Effector memory CD8-positive, alpha-beta T cell (primary cell): ENCODE data around the gene VWA1.

Source experiments
- ATAC-seq: fragments of 150-1000 bp; cut with Tn5 transposase; replicated peaks from 2 replicates; pipeline ENCODE4 v1.10.0; 2021; ENCODE audit warnings: mild to moderate bottlenecking, moderate library complexity
- DNase-seq, 3 experiments: peaks; one replicate each; pipeline ENCODE4 v3.0.0; 2021
- H3K27ac Mint-ChIP-seq, 2 donors: one replicate each; pipeline ENCODE4 v1.8.0; 2022; ENCODE audit warnings: mild to moderate bottlenecking in 2 of 2, mixed read lengths in 2 of 2, moderate library complexity in 2 of 2
- H3K27me3 Mint-ChIP-seq, 2 donors: one replicate each; pipeline ENCODE4 v1.8.0; 2022; ENCODE audit warnings: mixed read lengths in 2 of 2
- H3K36me3 Mint-ChIP-seq: one replicate; pipeline ENCODE4 v1.8.0; 2022; ENCODE audit warnings: mild to moderate bottlenecking, moderate library complexity, mixed read lengths; ENCODE audit not compliant: insufficient read depth
- H3K4me1 Mint-ChIP-seq, 2 donors: one replicate each; pipeline ENCODE4 v1.8.0; 2022; ENCODE audit warnings: low read depth in 2 of 2, mixed read lengths in 2 of 2
- H3K4me3 Mint-ChIP-seq, 2 donors: one replicate each; pipeline ENCODE4 v1.8.0; 2022; ENCODE audit warnings: mild to moderate bottlenecking in 2 of 2, mixed read lengths in 2 of 2, moderate library complexity in 2 of 2
- H3K9me3 Mint-ChIP-seq, 2 donors: one replicate each; pipeline ENCODE4 v1.8.0; 2022; ENCODE audit warnings: mixed read lengths in 2 of 2

The VWA1 gene

GRCh38 chr1:1430992-1431844, 4.3 kb upstream of the VWA1 start:
- DNase-seq (no peak), ATAC-seq (no peak)
- Mint-ChIP-seq H3K36me3 (no peaks in the 10 kb centered on the region), H3K27me3 (peaks cover 22 to 74% of the 10 kb centered on the region in 2 donors), H3K4me3 (no peak overlapping the region), H3K27ac (peak overlapping the region in 1 of 2 donors; percentile 29), H3K4me1 (peaks cover 0 to 7% of the 10 kb centered on the region in 2 donors), H3K9me3 (no peaks in the 10 kb centered on the region)

- Mint-ChIP-seq H3K27me3 (peaks cover 21 to 73% of the 10 kb centered on the region in 2 donors), H3K9me3 (no peaks in the 10 kb centered on the region), H3K4me1 (peaks cover 0 to 5% of the 10 kb centered on the region in 2 donors), H3K4me3 (no peak overlapping the region), H3K36me3 (no peaks in the 10 kb centered on the region), H3K27ac (no peak overlapping the region)
- ATAC-seq (no peak), DNase-seq (no peak)
These were observed 3.6 kb upstream of the VWA1 start for GRCh38 chr1:1431845-1432273.

- no peaks in the 10 kb centered on the region for H3K36me3 Mint-ChIP-seq
- no peak overlapping the region for H3K4me3 Mint-ChIP-seq
- H3K9me3 Mint-ChIP-seq = no peaks in the 10 kb centered on the region
- DNase-seq (no peak), ATAC-seq (no peak)
- H3K27me3 Mint-ChIP-seq = peaks cover 21 to 73% of the 10 kb centered on the region in 2 donors
- no peak overlapping the region for H3K27ac Mint-ChIP-seq
- peaks cover 0 to 5% of the 10 kb centered on the region in 2 donors for H3K4me1 Mint-ChIP-seq
These were observed 3.1 kb upstream of the VWA1 start for GRCh38 chr1:1432274-1432950.

- H3K4me3 Mint-ChIP-seq = no peak overlapping the region
These were observed 2.3 kb upstream of the VWA1 start for GRCh38 chr1:1432951-1433803.

GRCh38 chr1:1433804-1434130, 1.7 kb upstream of the VWA1 start:
- DNase-seq (no peak), ATAC-seq (no peak)
- peaks cover 0 to 5% of the 10 kb centered on the region in 2 donors for H3K4me1 Mint-ChIP-seq
- no peak overlapping the region for H3K4me3 Mint-ChIP-seq
- H3K36me3 Mint-ChIP-seq = no peaks in the 10 kb centered on the region
- H3K27me3 Mint-ChIP-seq = peaks cover 14 to 70% of the 10 kb centered on the region in 2 donors
- no peak overlapping the region for H3K27ac Mint-ChIP-seq
- H3K9me3 Mint-ChIP-seq = no peaks in the 10 kb centered on the region

More at GRCh38 chr1:1432951-1433803, 2.3 kb upstream of the VWA1 start:
- H3K4me1 Mint-ChIP-seq = peaks cover 0 to 5% of the 10 kb centered on the region in 2 donors
- H3K27me3 Mint-ChIP-seq = peaks cover 20 to 70% of the 10 kb centered on the region in 2 donors
- no peak overlapping the region for H3K27ac Mint-ChIP-seq
- no peaks in the 10 kb centered on the region for H3K9me3 Mint-ChIP-seq
- no peaks in the 10 kb centered on the region for H3K36me3 Mint-ChIP-seq
- ATAC-seq = no peak
- no peak for DNase-seq

GRCh38 chr1:1434131-1434823, 1.2 kb upstream of the VWA1 start:
- Mint-ChIP-seq H3K27ac (no peak overlapping the region), H3K4me3 (no peak overlapping the region), H3K9me3 (no peaks in the 10 kb centered on the region), H3K36me3 (no peaks in the 10 kb centered on the region), H3K27me3 (peaks cover 14 to 70% of the 10 kb centered on the region in 2 donors), H3K4me1 (peaks cover 0 to 5% of the 10 kb centered on the region in 2 donors)
- no peak for ATAC-seq
- no peak for DNase-seq

- DNase-seq = no peak
- Mint-ChIP-seq H3K36me3 (no peaks in the 10 kb centered on the region), H3K27ac (no peak overlapping the region)
These were observed 725 bp upstream of the VWA1 start for GRCh38 chr1:1434824-1435105.

GRCh38 chr1:1435911-1436629, 580 bp downstream of the VWA1 start:
- Mint-ChIP-seq H3K9me3 (no peaks in the 10 kb centered on the region), H3K27ac (no peak overlapping the region), H3K27me3 (peaks cover 10 to 65% of the 10 kb centered on the region in 2 donors), H3K4me3 (peak overlapping the region; percentile 58 to 59), H3K36me3 (no peaks in the 10 kb centered on the region), H3K4me1 (peaks cover 0 to 5% of the 10 kb centered on the region in 2 donors)
- DNase-seq (no peak), ATAC-seq (peak; percentile 9)

More at GRCh38 chr1:1434824-1435105, 725 bp upstream of the VWA1 start:
- Mint-ChIP-seq H3K27me3 (peaks cover 12 to 65% of the 10 kb centered on the region in 2 donors), H3K4me3 (peak overlapping the region; percentile 65 to 69), H3K9me3 (no peaks in the 10 kb centered on the region), H3K4me1 (peaks cover 0 to 5% of the 10 kb centered on the region in 2 donors)
- ATAC-seq = no peak

GRCh38 chr1:1436630-1437032, 1.1 kb downstream of the VWA1 start:
- H3K9me3 Mint-ChIP-seq = no peaks in the 10 kb centered on the region
- H3K27ac Mint-ChIP-seq = no peak overlapping the region
- H3K4me1 Mint-ChIP-seq = peaks cover 0 to 5% of the 10 kb centered on the region in 2 donors
- ATAC-seq = no peak
- no peak for DNase-seq
- peak overlapping the region; percentile 58 to 59 for H3K4me3 Mint-ChIP-seq
- H3K27me3 Mint-ChIP-seq = peaks cover 10 to 60% of the 10 kb centered on the region in 2 donors
- no peaks in the 10 kb centered on the region for H3K36me3 Mint-ChIP-seq

- Mint-ChIP-seq H3K36me3 (no peaks in the 10 kb centered on the region), H3K9me3 (no peaks in the 10 kb centered on the region), H3K27ac (no peak overlapping the region), H3K4me3 (no peak overlapping the region), H3K27me3 (peaks cover 10 to 53% of the 10 kb centered on the region in 2 donors), H3K4me1 (peaks cover 0 to 5% of the 10 kb centered on the region in 2 donors)
- ATAC-seq = no peak
- DNase-seq = no peak
These were observed 1.8 kb downstream of the VWA1 start for GRCh38 chr1:1437033-1437903.

- Mint-ChIP-seq H3K9me3 (no peaks in the 10 kb centered on the region), H3K4me1 (peaks cover 0 to 5% of the 10 kb centered on the region in 2 donors), H3K27ac (no peak overlapping the region), H3K4me3 (no peak overlapping the region), H3K27me3 (peaks cover 10 to 47% of the 10 kb centered on the region in 2 donors), H3K36me3 (no peaks in the 10 kb centered on the region)
- DNase-seq (no peak), ATAC-seq (no peak)
These were observed 2.5 kb downstream of the VWA1 start for GRCh38 chr1:1437904-1438376.
